Glutamatergic neuron (in vitro differentiated cells): ENCODE measurements around the gene CYP4F8. TPM values are rescaled to one million over a fixed set of nuclear protein-coding genes. Genes with fewer than 3 reads are reported as not detected.

Experiments
- DNase-seq: peaks from one replicate; pipeline ENCODE4 v3.0.0; 2022
- H3K27ac Mint-ChIP-seq: one replicate; pipeline ENCODE4 v1.8.0; 2020; ENCODE audit warnings: mild to moderate bottlenecking, mixed read lengths, inconsistent platforms; ENCODE audit not compliant: unreplicated experiment
- H3K27me3 Mint-ChIP-seq: one replicate; pipeline ENCODE4 v1.8.0; 2020; ENCODE audit warnings: mild to moderate bottlenecking, moderate library complexity, mixed read lengths, inconsistent platforms; ENCODE audit not compliant: unreplicated experiment
- H3K36me3 Mint-ChIP-seq: one replicate; pipeline ENCODE4 v1.8.0; 2020; ENCODE audit warnings: mild to moderate bottlenecking, mixed read lengths, inconsistent platforms; ENCODE audit not compliant: unreplicated experiment
- H3K4me1 Mint-ChIP-seq: one replicate; pipeline ENCODE4 v1.8.0; 2020; ENCODE audit warnings: mild to moderate bottlenecking, low read depth, mixed read lengths, inconsistent platforms; ENCODE audit not compliant: unreplicated experiment
- H3K4me3 Mint-ChIP-seq: one replicate; pipeline ENCODE4 v1.8.0; 2020; ENCODE audit warnings: mild to moderate bottlenecking, mixed read lengths, inconsistent platforms; ENCODE audit not compliant: unreplicated experiment
- H3K9me3 Mint-ChIP-seq: one replicate; pipeline ENCODE4 v1.8.0; 2020; ENCODE audit warnings: mild to moderate bottlenecking, moderate library complexity, mixed read lengths, inconsistent platforms; ENCODE audit not compliant: unreplicated experiment
- CTCF ChIP-seq: fragments of 200-600 bp; sonication (generic); IDR thresholded peaks from one replicate; pipeline ENCODE4 v1.5.0; 2021; ENCODE audit not compliant: partially characterized antibody, unreplicated experiment
- long read RNA-seq: library from polyadenylated mRNA; unstranded; transcript quantifications from one replicate; pipeline ENCODE4 v2.0.0, GENCODE V29; 2020; ENCODE audit not compliant: unreplicated experiment
- total RNA-seq: library from RNA; stranded (reverse); fragmentation: NEBNext Ultra II Directional; extraction: Animal tissue kit (Norgen Biotek cat#: 25700); gene quantifications from one replicate; pipeline ENCODE4 v1.2.1, GENCODE V29; 2021; ENCODE audit not compliant: unreplicated experiment

Gene CYP4F8
- not detected for total RNA-seq
- long read RNA-seq: 0 reads

GRCh38 chr19:15614507-15615379 is at the start of gene CYP4F8:
CYP4F8 (plus strand) TSS chr19:15615218; CDS start chr19:15615617, 399 bp downstream.
- Mint-ChIP-seq H3K36me3 (peaks cover 6% of the 10 kb centered on the region), H3K4me3 (no peak within 1 kb of the TSS), H3K9me3 (peaks cover 8% of the 10 kb centered on the region), H3K27ac (no peak within 1 kb of the TSS), H3K27me3 (peaks cover 2% of the 10 kb centered on the region), H3K4me1 (no peaks in the 10 kb centered on the region)
- DNase-seq: no peak
- no peak for TF ChIP-seq CTCF

GRCh38 chr19:15570420-15570819 is 44.6 kb upstream of the CYP4F8 start:
- H3K9me3 Mint-ChIP-seq: peaks cover 4% of the 10 kb centered on the region
- no peak overlapping the region for H3K4me3 Mint-ChIP-seq
- no peaks in the 10 kb centered on the region for H3K4me1 Mint-ChIP-seq
- TF ChIP-seq CTCF: no peak
- H3K36me3 Mint-ChIP-seq: no peaks in the 10 kb centered on the region
- no peak for DNase-seq
- H3K27me3 Mint-ChIP-seq: peaks cover 18% of the 10 kb centered on the region
- H3K27ac Mint-ChIP-seq: no peak overlapping the region

GRCh38 chr19:15575406-15575805 is 39.6 kb upstream of the CYP4F8 start:
- Mint-ChIP-seq H3K4me1 (no peaks in the 10 kb centered on the region), H3K9me3 (peaks cover 3% of the 10 kb centered on the region), H3K4me3 (no peak overlapping the region), H3K27ac (no peak overlapping the region), H3K27me3 (peaks cover 12% of the 10 kb centered on the region), H3K36me3 (no peaks in the 10 kb centered on the region)
- no peak for DNase-seq
- no peak for TF ChIP-seq CTCF

GRCh38 chr19:15576526-15577156 is 38.4 kb upstream of the CYP4F8 start:
- H3K4me3 Mint-ChIP-seq: no peak overlapping the region
- H3K27me3 Mint-ChIP-seq: peaks cover 9% of the 10 kb centered on the region

More at GRCh38 chr19:15576526-15577156, 38.4 kb upstream of the CYP4F8 start:
- H3K4me1 Mint-ChIP-seq: no peaks in the 10 kb centered on the region
- no peak for DNase-seq
- no peaks in the 10 kb centered on the region for H3K36me3 Mint-ChIP-seq
- H3K9me3 Mint-ChIP-seq: no peaks in the 10 kb centered on the region
- H3K27ac Mint-ChIP-seq: no peak overlapping the region
- TF ChIP-seq CTCF: no peak
